Stimulated activated CD8-positive, alpha-beta memory T cell treated with anti-CD3 and anti-CD28 coated beads, Interleukin-4, amount 100 ng/mL, for 48 hours (primary cell): ENCODE results near the gene GINM1.

ENCODE experiments used
- DNase-seq: peaks from one replicate; pipeline ENCODE4 v3.0.0-alpha.2; 2020

GINM1 gene

GRCh38 chr6:149565527-149566409 is at the start of gene GINM1:
Gene GINM1, plus strand, starts transcription at chr6:149566375. Its CDS starts 40 bp downstream, at chr6:149566415.
- peak; percentile 98 for DNase-seq

GRCh38 chr6:149529650-149530049 is 36.5 kb upstream of the GINM1 start:
- DNase-seq, result no peak

GRCh38 chr6:149534742-149535141 is 31.4 kb upstream of the GINM1 start:
- no peak for DNase-seq

- no peak for DNase-seq
Observed at GRCh38 chr6:149541139-149541538, 25.0 kb upstream of the GINM1 start.

- no peak for DNase-seq
Observed at GRCh38 chr6:149544646-149545257, 21.4 kb upstream of the GINM1 start.

GRCh38 chr6:149545258-149545753 is 20.9 kb upstream of the GINM1 start:
- DNase-seq, result peak; percentile 62

- peak; percentile 98 for DNase-seq
Observed at GRCh38 chr6:149545754-149546471, 20.3 kb upstream of the GINM1 start, which contains the start of gene PPIL4. Gene PPIL4, minus strand, starts transcription at chr6:149546043. Its CDS starts 38 bp downstream, at chr6:149546005.

GRCh38 chr6:149551920-149552319 is 14.3 kb upstream of the GINM1 start:
- DNase-seq, result no peak

GRCh38 chr6:149558029-149558428 is 8.1 kb upstream of the GINM1 start:
- DNase-seq, result no peak

GRCh38 chr6:149559389-149559788 is 6.8 kb upstream of the GINM1 start:
- no peak for DNase-seq

- DNase-seq, result no peak
Observed at GRCh38 chr6:149560736-149561135, 5.4 kb upstream of the GINM1 start.

GRCh38 chr6:149563203-149563927 is 2.8 kb upstream of the GINM1 start:
- no peak for DNase-seq

GRCh38 chr6:149563928-149564325 is 2.2 kb upstream of the GINM1 start:
- DNase-seq, result no peak

- peak; percentile 70 for DNase-seq
Observed at GRCh38 chr6:149566410-149567193, 427 bp downstream of the GINM1 start.

- DNase-seq, result no peak
Observed at GRCh38 chr6:149567194-149567586, 1.0 kb downstream of the GINM1 start.

GRCh38 chr6:149567945-149568585 is 1.9 kb downstream of the GINM1 start:
- no peak for DNase-seq

GRCh38 chr6:149580880-149581279 is 14.7 kb downstream of the GINM1 start:
- DNase-seq, result no peak

- no peak for DNase-seq
Observed at GRCh38 chr6:149581349-149581748, 15.2 kb downstream of the GINM1 start.

GRCh38 chr6:149586149-149586548 is 20.0 kb downstream of the GINM1 start:
- DNase-seq, result no peak

GRCh38 chr6:149592983-149593382 is 26.8 kb downstream of the GINM1 start:
- DNase-seq, result no peak

- DNase-seq, result no peak
Observed at GRCh38 chr6:149593408-149593807, 27.2 kb downstream of the GINM1 start.
